Putamen (tissue), 1 donor: Measurements from ENCODE around the gene DNAJB2.
A peak's percentile ranks its signal among the peaks of the same experiment; 100 is the strongest.

Experiments used
- DNase-seq: peaks from one replicate; pipeline ENCODE4 v3.0.0-alpha.2; 2016; ENCODE audit warnings: low spot score

DNAJB2 gene

GRCh38 chr2:219279151-219279915 lies at the start of gene DNAJB2:
Gene DNAJB2 (plus strand): TSS chr2:219279366. CDS start chr2:219279834, 468 bp downstream.
- peak; percentile 98 for DNase-seq

- no peak for DNase-seq
Observed at GRCh38 chr2:219230059-219230540, 49.1 kb upstream of the DNAJB2 start.

GRCh38 chr2:219234331-219234730 lies 44.8 kb upstream of the DNAJB2 start:
- no peak for DNase-seq

- DNase-seq = no peak
Observed at GRCh38 chr2:219243291-219243761, 35.8 kb upstream of the DNAJB2 start.

- DNase-seq = no peak
Observed at GRCh38 chr2:219244789-219245147, 34.4 kb upstream of the DNAJB2 start.

- DNase-seq = peak; percentile 90
Observed at GRCh38 chr2:219245148-219245898, 33.8 kb upstream of the DNAJB2 start, which contains the start of the genes GLB1L and STK16. Gene GLB1L (minus strand): TSS chr2:219245444. CDS start chr2:219243573, 1,871 bp downstream. Gene STK16 (plus strand): TSS chr2:219245479. CDS start chr2:219246000, 521 bp downstream.

GRCh38 chr2:219245899-219246230 lies 33.3 kb upstream of the DNAJB2 start:
- DNase-seq = no peak

- no peak for DNase-seq
Observed at GRCh38 chr2:219246559-219246958, 32.6 kb upstream of the DNAJB2 start.

GRCh38 chr2:219247678-219248642 lies 31.2 kb upstream of the DNAJB2 start:
- no peak for DNase-seq

GRCh38 chr2:219248845-219249202 lies 30.3 kb upstream of the DNAJB2 start:
- DNase-seq = no peak

- DNase-seq = peak; percentile 62
Observed at GRCh38 chr2:219249203-219249980, 29.8 kb upstream of the DNAJB2 start.

GRCh38 chr2:219250049-219250781 lies 29.0 kb upstream of the DNAJB2 start:
- DNase-seq = no peak

- no peak for DNase-seq
Observed at GRCh38 chr2:219251656-219252055, 27.5 kb upstream of the DNAJB2 start.

GRCh38 chr2:219252084-219252483 lies 27.1 kb upstream of the DNAJB2 start:
- no peak for DNase-seq

- DNase-seq = no peak
Observed at GRCh38 chr2:219252570-219252899, 26.6 kb upstream of the DNAJB2 start.

- no peak for DNase-seq
Observed at GRCh38 chr2:219252900-219253752, 26.0 kb upstream of the DNAJB2 start, which contains the start of gene TUBA4B. Gene TUBA4B (plus strand): TSS chr2:219253243. CDS start chr2:219253408, 165 bp downstream.

- peak; percentile 83 for DNase-seq
Observed at GRCh38 chr2:219253753-219254589, 25.2 kb upstream of the DNAJB2 start, which contains the start of gene TUBA4A. Gene TUBA4A (minus strand): TSS chr2:219253918. CDS start chr2:219253858, 60 bp downstream.

GRCh38 chr2:219254590-219255201 lies 24.5 kb upstream of the DNAJB2 start:
- no peak for DNase-seq
